ENCODE results near the gene DNAJC30. TPM values are rescaled to one million over a fixed set of nuclear protein-coding genes. Genes with fewer than 3 reads are reported as not detected.

DNAJC30 gene
- 1.8 and 2.6 TPM in 2 replicates for total RNA-seq

GRCh38 chr7:73683056-73683787, at the start of gene DNAJC30, which contains the start of gene BUD23:
Gene DNAJC30 (minus strand): TSS chr7:73683453. CDS start chr7:73683423, 30 bp downstream.
Gene BUD23 (plus strand): TSS chr7:73683597. CDS start chr7:73683626, 29 bp downstream.

GRCh38 chr7:73718905-73719805, 35.9 kb upstream of the DNAJC30 start, which contains the start of gene STX1A:
Gene STX1A (minus strand): TSS chr7:73719669. CDS start chr7:73719631, 38 bp downstream.

GRCh38 chr7:73667344-73668102, 15.7 kb downstream of the DNAJC30 start, which contains the start of gene VPS37D:
Gene VPS37D (plus strand): TSS chr7:73667831. CDS start chr7:73667959, 128 bp downstream.

Other genes with a start within 250 kb of the DNAJC30 start
- 0.85 and 1.4 TPM in 2 replicates for gene FZD9, start 249.7 kb downstream of the DNAJC30 start, total RNA-seq
- gene BAZ1B, start 161.2 kb downstream of the DNAJC30 start, total RNA-seq = 45.8 and 54.6 TPM in 2 replicates
- 12.7 and 19.2 TPM in 2 replicates for gene BCL7B, start 125.8 kb downstream of the DNAJC30 start, total RNA-seq
- 76.4 and 97.0 TPM in 2 replicates for gene TBL2, start 104.9 kb downstream of the DNAJC30 start, total RNA-seq
- gene MLXIPL, start 58.9 kb downstream of the DNAJC30 start, total RNA-seq = 0.37 and 0.57 TPM in 2 replicates
- gene VPS37D, start 15.6 kb downstream of the DNAJC30 start, total RNA-seq = 5.7 and 6.8 TPM in 2 replicates
- gene BUD23, start 144 bp upstream of the DNAJC30 start, total RNA-seq = 57.7 and 61.8 TPM in 2 replicates
- gene STX1A, start 36.2 kb upstream of the DNAJC30 start, total RNA-seq = 10.2 and 10.7 TPM in 2 replicates
- gene ABHD11, start 55.3 kb upstream of the DNAJC30 start, total RNA-seq = 5.7 and 6.1 TPM in 2 replicates
- not detected in 2 replicates for gene CLDN3, start 86.8 kb upstream of the DNAJC30 start, total RNA-seq
- gene CLDN4, start 147.5 kb upstream of the DNAJC30 start, total RNA-seq = 0.14 and 1.5 TPM in 2 replicates
- 2.3 and 7.4 TPM in 2 replicates for gene METTL27, start 159.1 kb upstream of the DNAJC30 start, total RNA-seq
- gene TMEM270, start 177.7 kb upstream of the DNAJC30 start, total RNA-seq = not detected in 2 replicates